OCI-LY7 (cell line): ENCODE data around the gene ENTR1. TPM values are rescaled to one million over a fixed set of nuclear protein-coding genes. Genes with fewer than 3 reads are reported as not detected.

Source experiments
- BruUV-seq: library from RNA; stranded (reverse); fragments of 400-500 nt; replicated peaks from 2 replicates; lab custom pipeline; 2021; lab: Mats Ljungman, UMichigan
- CTCF ChIA-PET: fragments of 300-600 bp; sonication (Branson Sonifier 250); formaldehyde crosslinking; loops from one replicate; lab custom pipeline; 2022; ENCODE audit warnings: antibody characterized with exemption; ENCODE audit not compliant: unreplicated experiment; lab: Charles Lee
- POLR2A ChIA-PET: fragments of 300-600 bp; sonication (Branson Sonifier 250); formaldehyde crosslinking; loops from one replicate; lab custom pipeline; 2022; ENCODE audit warnings: antibody characterized with exemption; lab: Charles Lee
- DNase-seq: peaks from one replicate; pipeline ENCODE4 v3.0.0-alpha.2; 2015; ENCODE audit warnings: low spot score
- H2AFZ ChIP-seq: fragments of 200-600 bp; sonication (generic), shearing (Covaris generic); 2 replicates; pipeline ENCODE4 v1.6.1; 2014; ENCODE audit warnings: mild to moderate bottlenecking, antibody characterized with exemption, low read length, moderate library complexity
- H3K27ac ChIP-seq: fragments of 200-600 bp; sonication (generic); 2 replicates; pipeline ENCODE4 v1.5.1; 2014; ENCODE audit warnings: mixed run types, low read depth, mild to moderate bottlenecking, moderate library complexity, low read length, inconsistent platforms; ENCODE audit not compliant: poor library complexity, severe bottlenecking
- H3K36me3 ChIP-seq: fragments of 200-600 bp; sonication (generic); 2 replicates; pipeline ENCODE4 v1.6.1; 2014; ENCODE audit warnings: mild to moderate bottlenecking, antibody characterized with exemption, low read length, moderate library complexity, mixed read lengths; ENCODE audit not compliant: insufficient read depth
- H3K4me1 ChIP-seq: fragments of 200-600 bp; sonication (generic); 2 replicates; pipeline ENCODE4 v1.5.1; 2014; ENCODE audit warnings: mild to moderate bottlenecking, low read length; ENCODE audit not compliant: insufficient read depth, poor library complexity, severe bottlenecking
- H3K4me2 ChIP-seq: fragments of 200-600 bp; sonication (generic); 2 replicates; pipeline ENCODE4 v1.6.1; 2014; ENCODE audit warnings: mild to moderate bottlenecking, low read length
- H3K4me3 ChIP-seq: fragments of 200-600 bp; sonication (generic); 2 replicates; pipeline ENCODE4 v1.5.1; 2014; ENCODE audit warnings: mild to moderate bottlenecking, low read depth, low read length; ENCODE audit not compliant: poor library complexity, severe bottlenecking
- H3K79me2 ChIP-seq: fragments of 200-600 bp; sonication (generic); 2 replicates; pipeline ENCODE4 v1.6.1; 2016; ENCODE audit warnings: low read depth, mild to moderate bottlenecking, low read length, moderate library complexity, mixed read lengths; ENCODE audit not compliant: insufficient read depth
- H3K9me2 ChIP-seq: fragments of 200-600 bp; sonication (generic); 2 replicates; pipeline ENCODE4 v1.6.1; 2016; ENCODE audit warnings: mild to moderate bottlenecking, low read length, mixed read lengths; ENCODE audit not compliant: insufficient read depth
- H3K9me3 ChIP-seq: fragments of 200-600 bp; sonication (generic); 2 replicates; pipeline ENCODE4 v1.6.1; 2014; ENCODE audit warnings: mild to moderate bottlenecking, mixed run types, low read length, mixed read lengths
- H4K20me1 ChIP-seq: fragments of 200-600 bp; sonication (generic); 2 replicates; pipeline ENCODE4 v1.6.1; 2014; ENCODE audit warnings: mild to moderate bottlenecking, antibody characterized with exemption, low read length, moderate library complexity, mixed read lengths; ENCODE audit not compliant: insufficient read depth
- CTCF ChIP-seq: fragments of 200-600 bp; sonication (generic); conservative IDR thresholded peaks from 2 replicates; pipeline ENCODE4 v1.5.1; 2014; ENCODE audit warnings: mild to moderate bottlenecking, antibody characterized with exemption, low read length, moderate library complexity, mixed read lengths
- EZH2phosphoT487 ChIP-seq: fragments of 200-600 bp; sonication (generic); IDR thresholded peaks from 2 replicates; pipeline ENCODE4 v1.6.1; 2018; ENCODE audit warnings: low read depth, borderline replicate concordance, mild to moderate bottlenecking, mixed run types, antibody characterized with exemption, low read length, moderate library complexity, mixed read lengths
- intact Hi-C: fragments of 100-400 bp; cut with micrococcal nuclease; formaldehyde crosslinking; loops from one replicate; pipeline ENCODE4 v1.10.0; 2022; ENCODE audit not compliant: unreplicated experiment
- total RNA-seq, 2 experiments: library from RNA; depleted of rRNA in 1 of 2; stranded (reverse); fragments of >200 nt in 1 of 2; shearing (Covaris generic) in 1 of 2; gene quantifications; 2 replicates each; pipeline ENCODE4 v1.2.3, GENCODE V29; 2014 to 2022

The ENTR1 gene
- total RNA-seq, 2 experiments from 2014 or later, result 103 to 109 TPM

GRCh38 chr9:136358888-136359287 lies 51.5 kb downstream of the ENTR1 start:
- H3K36me3 ChIP-seq, result no peaks in the 10 kb centered on the region
- POLR2A ChIA-PET, result no interaction called here
- no peaks in the 10 kb centered on the region for H3K79me2 ChIP-seq
- BruUV-seq, result no TSS peak
- no peak overlapping the region for H3K4me2 ChIP-seq
- CTCF ChIA-PET, result no interaction called here
- intact Hi-C loops, result no loop called here
- H3K9me3 ChIP-seq, result no peaks in the 10 kb centered on the region
- no peak overlapping the region for H3K27ac ChIP-seq
- H3K4me3 ChIP-seq, result no peak overlapping the region
- peaks cover 9% of the 10 kb centered on the region for H3K4me1 ChIP-seq
- no peak for DNase-seq
- no peak overlapping the region for H2AFZ ChIP-seq
- TF ChIP-seq EZH2phosphoT487 (no peak), CTCF (no peak)
- H4K20me1 ChIP-seq, result no peaks in the 10 kb centered on the region
- no peaks in the 10 kb centered on the region for H3K9me2 ChIP-seq

- no peak overlapping the region for H3K4me2 ChIP-seq
- H4K20me1 ChIP-seq, result no peaks in the 10 kb centered on the region
- no peak for DNase-seq
- H3K36me3 ChIP-seq, result no peaks in the 10 kb centered on the region
- no peak overlapping the region for H3K27ac ChIP-seq
- no peaks in the 10 kb centered on the region for H3K9me3 ChIP-seq
- no TSS peak for BruUV-seq
- H3K4me3 ChIP-seq, result no peak overlapping the region
- ChIA-PET POLR2A (no interaction called here), CTCF (no interaction called here)
- TF ChIP-seq EZH2phosphoT487 (no peak), CTCF (no peak)
- no peaks in the 10 kb centered on the region for H3K79me2 ChIP-seq
- no peaks in the 10 kb centered on the region for H3K9me2 ChIP-seq
- intact Hi-C loops, result no loop called here
- H2AFZ ChIP-seq, result no peak overlapping the region
- peaks cover 7% of the 10 kb centered on the region for H3K4me1 ChIP-seq
Observed at GRCh38 chr9:136358016-136358415, 52.4 kb downstream of the ENTR1 start.

DNA sequence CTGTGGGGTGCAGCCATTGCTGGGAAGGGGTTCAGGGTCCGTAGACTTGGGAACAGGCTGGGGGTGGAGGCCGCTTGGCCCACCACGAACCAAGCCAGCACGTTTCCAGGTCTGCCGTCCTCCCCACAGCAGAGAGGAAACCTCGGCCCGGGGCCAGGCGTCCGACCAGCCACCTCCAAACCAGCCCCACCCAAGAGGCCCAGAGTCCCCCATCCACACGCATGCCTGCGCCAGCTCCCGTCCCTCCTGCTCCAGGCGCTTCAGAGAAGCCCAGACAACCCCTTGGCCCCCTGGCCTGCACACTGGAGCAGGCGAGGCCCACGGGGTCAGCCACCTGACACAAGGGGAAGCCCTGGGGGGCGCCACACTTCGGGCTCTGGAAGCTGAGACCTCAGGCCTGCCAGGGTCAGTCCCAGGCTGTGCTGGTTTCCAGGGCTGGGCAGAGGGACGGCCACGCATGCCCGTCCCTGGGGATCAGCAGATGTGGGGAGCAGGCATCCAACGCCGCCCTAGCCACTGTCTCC lies 53.1 kb downstream of the ENTR1 start:
- no peaks in the 10 kb centered on the region for H3K79me2 ChIP-seq
- POLR2A ChIA-PET, result no interaction called here
- intact Hi-C loops, result no loop called here
- no peaks in the 10 kb centered on the region for H3K4me1 ChIP-seq
- no peak overlapping the region for H3K4me3 ChIP-seq
- H3K9me2 ChIP-seq, result no peaks in the 10 kb centered on the region
- no peaks in the 10 kb centered on the region for H3K9me3 ChIP-seq
- TF ChIP-seq EZH2phosphoT487 (no peak), CTCF (no peak)
- H3K36me3 ChIP-seq, result no peaks in the 10 kb centered on the region
- no peaks in the 10 kb centered on the region for H4K20me1 ChIP-seq
- no peak overlapping the region for H2AFZ ChIP-seq
- CTCF ChIA-PET, result no interaction called here
- DNase-seq, result no peak
- H3K4me2 ChIP-seq, result no peak overlapping the region
- no peak overlapping the region for H3K27ac ChIP-seq
- no TSS peak for BruUV-seq
